GM12875 (cell line): ENCODE data around the gene KIF16B.

Experiments used
- H3K4me3 ChIP-seq: one replicate; pipeline ENCODE4 v1.5.1; 2011; ENCODE audit warnings: low read depth, low read length, control low read depth
- CTCF ChIP-seq: IDR thresholded peaks from 2 replicates; pipeline ENCODE4 v1.5.1; 2011; ENCODE audit warnings: low read depth, mild to moderate bottlenecking, control low read depth, inconsistent platforms, low read length, moderate library complexity, borderline replicate concordance; ENCODE audit not compliant: insufficient read depth

KIF16B gene

GRCh38 chr20:16481977-16482376, 91.3 kb downstream of the KIF16B start:
- no peak overlapping the region for H3K4me3 ChIP-seq
- no peak for TF ChIP-seq CTCF

GRCh38 chr20:16479666-16480065, 93.6 kb downstream of the KIF16B start:
- H3K4me3 ChIP-seq, result no peak overlapping the region
- TF ChIP-seq CTCF, result no peak

GRCh38 chr20:16477632-16478031, 95.6 kb downstream of the KIF16B start:
- no peak for TF ChIP-seq CTCF
- H3K4me3 ChIP-seq, result no peak overlapping the region

GRCh38 chr20:16476032-16476431, 97.2 kb downstream of the KIF16B start:
- H3K4me3 ChIP-seq, result no peak overlapping the region
- peak; percentile 28; the same call in 1 of the 2 replicates for TF ChIP-seq CTCF

GRCh38 chr20:16475225-16475624, 98.0 kb downstream of the KIF16B start:
- H3K4me3 ChIP-seq, result no peak overlapping the region
- TF ChIP-seq CTCF, result no peak

GRCh38 chr20:16474363-16474762, 98.9 kb downstream of the KIF16B start:
- TF ChIP-seq CTCF, result no peak
- no peak overlapping the region for H3K4me3 ChIP-seq

- no peak overlapping the region for H3K4me3 ChIP-seq
- no peak for TF ChIP-seq CTCF
Observed at GRCh38 chr20:16472045-16472872, 101.0 kb downstream of the KIF16B start.
